NCI-H1436 treated with DMSO at 0.1 percent for 48 hours (cell line): ENCODE results near the gene ULK4.
"Not testable (repeated sequence)": the region's sequence is repeated elsewhere in the genome, so short reads cannot be mapped to it uniquely, and the experiment has no call there.

Experiments used
- DNase-seq: peaks from one replicate; lab custom pipeline; 2025; lab: John Stamatoyannopoulos, UW

The ULK4 gene

DNA sequence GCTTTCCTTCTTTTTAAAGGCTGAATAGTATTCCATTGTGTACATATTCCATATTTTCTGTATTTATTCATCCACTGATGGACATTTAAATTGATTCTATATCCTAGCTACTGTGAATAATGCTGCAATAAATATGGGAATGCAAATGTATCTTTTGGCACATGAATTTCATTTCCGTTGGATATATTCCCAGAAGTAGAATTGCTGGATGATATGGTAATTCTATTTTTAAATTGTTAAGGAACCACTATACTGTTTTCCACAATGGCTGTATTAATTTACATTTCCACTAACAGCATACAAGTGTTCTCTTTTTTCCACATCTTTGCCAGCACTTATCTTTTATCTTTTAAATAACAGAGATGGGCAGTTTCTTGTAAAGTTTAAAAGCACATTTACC is 459.9 kb downstream of the ULK4 start:
- DNase-seq = no peak

DNA sequence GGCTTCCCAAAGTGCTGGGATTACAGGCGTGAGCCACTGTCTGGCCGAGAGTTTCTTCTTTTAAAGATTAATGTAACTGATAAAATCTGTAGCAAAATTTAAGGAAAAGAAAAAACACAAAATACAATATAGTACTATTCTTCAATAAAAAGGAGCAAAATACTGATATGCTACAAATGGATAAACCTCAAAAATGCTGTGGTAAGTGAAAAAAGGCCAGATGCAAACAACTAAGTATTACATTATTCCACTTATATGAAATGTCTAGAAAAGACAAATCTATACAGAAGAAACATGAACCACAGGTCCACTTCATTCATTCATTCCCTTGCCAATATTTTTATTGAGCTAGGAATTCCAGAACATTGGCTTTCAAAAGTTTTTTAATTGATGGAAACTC is 463.1 kb downstream of the ULK4 start:
- DNase-seq = no peak

DNA sequence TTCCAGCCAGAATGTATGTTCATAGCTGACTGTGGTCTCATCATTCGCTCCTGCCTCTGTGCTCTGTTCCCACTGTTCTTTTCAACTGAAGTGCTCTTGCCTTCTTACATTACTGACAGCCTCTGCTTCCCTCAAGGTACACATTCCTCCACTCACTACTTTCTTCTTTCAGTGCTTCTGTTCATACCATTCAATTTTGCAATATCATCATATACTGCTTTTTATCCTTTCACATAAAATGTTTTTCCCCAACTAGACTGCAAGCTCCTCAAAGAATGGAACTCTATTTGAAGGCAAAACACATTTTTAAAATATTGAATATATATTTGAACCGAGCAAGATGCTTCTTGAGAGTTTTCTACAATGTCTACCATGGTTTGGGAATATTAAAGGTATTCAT is 471.5 kb downstream of the ULK4 start:
- DNase-seq = no peak

DNA sequence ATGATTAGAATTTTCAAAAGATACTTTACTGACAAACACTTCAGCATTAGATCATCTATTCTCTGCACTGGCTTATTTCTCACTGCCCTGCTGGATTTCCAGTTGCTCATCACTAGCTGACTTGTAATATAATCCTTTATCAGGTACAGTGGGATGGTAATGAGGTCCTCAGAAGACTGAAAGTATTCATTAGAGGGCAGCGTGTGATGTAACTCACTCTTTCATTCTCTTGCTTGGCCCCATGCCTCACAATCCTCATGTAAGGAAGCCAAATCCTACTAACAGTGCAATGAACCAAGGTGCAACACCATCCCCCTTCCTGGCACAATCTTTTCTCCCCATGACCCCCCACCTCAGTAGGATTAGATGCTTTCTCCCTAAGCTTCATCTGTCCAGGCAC is 472.7 kb downstream of the ULK4 start:
- no peak for DNase-seq

DNA sequence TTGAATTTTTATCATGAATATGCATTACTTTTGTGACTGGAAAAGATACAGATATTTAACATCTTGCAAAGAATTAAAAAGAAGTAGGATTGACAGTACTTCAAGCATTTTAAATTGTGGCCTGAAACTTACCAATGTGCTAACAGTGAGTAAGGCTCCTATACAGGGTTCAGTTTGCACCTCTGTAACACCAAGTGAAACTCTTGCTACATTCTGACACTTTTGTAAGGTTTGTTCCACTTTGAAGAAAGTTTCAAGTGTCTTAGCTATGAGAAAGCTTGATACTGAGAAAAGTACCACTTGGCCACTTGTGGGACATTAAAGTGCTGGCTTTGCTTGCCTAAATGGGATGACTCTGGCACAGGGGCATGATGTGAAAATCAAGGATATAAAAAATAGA is 473.4 kb downstream of the ULK4 start:
- DNase-seq = no peak

DNA sequence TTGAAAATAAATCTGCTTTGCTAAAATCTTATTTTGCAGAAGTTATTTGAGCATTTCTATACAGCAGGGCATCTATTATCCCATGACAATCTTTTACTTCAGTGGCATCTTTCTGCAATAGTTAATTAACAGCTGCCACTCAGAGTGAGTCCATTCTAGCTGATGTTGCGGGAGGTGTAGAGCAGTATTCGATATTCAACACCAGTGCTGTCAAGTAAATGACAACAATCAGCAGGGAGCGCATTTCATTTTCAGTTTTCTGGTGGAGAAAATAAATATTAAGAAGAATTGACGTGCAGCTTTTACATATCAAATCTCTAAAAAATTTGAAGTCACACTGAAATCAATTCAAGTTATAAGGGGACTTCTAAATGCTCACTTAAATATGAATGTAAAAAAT is 476.4 kb downstream of the ULK4 start:
- no peak for DNase-seq

DNA sequence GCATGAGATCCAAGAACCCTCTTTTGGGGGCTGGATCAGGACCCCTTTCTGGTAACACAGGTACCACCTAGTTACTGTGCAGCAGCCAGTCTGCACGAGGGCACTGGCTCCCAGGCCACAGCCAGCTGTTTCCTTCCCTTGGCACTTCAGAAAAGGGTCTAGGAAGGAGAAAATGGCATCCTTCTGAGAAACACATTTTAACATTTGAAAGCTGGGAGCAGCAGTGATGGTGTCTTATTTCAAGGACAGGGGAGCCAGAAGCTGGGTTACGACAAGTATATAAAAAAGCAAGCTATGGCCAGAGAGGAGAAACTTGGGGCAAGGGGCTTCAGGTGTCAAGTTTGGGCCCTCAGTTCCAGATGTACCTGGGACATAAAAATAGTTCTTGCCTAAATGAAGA is 479.8 kb downstream of the ULK4 start:
- no peak for DNase-seq

DNA sequence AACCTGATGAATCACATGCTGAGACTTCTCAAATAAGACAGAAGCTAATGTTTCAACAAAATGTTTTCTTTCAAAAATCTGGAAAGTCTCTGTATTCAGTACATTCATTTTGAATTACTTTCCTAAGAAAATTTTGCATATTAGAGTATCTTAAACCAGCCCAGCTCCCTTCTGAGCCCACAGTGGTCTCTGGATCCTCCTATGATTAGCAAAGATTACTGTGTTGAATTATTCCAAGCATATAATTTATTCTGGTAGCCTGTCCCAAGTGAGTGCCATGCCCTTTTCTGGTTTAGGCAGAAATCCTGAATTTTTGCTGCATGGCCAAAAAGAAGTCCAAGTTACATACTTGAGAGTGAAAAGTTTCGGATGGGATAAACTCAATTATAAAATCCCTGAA is 483.6 kb downstream of the ULK4 start:
- no peak for DNase-seq

DNA sequence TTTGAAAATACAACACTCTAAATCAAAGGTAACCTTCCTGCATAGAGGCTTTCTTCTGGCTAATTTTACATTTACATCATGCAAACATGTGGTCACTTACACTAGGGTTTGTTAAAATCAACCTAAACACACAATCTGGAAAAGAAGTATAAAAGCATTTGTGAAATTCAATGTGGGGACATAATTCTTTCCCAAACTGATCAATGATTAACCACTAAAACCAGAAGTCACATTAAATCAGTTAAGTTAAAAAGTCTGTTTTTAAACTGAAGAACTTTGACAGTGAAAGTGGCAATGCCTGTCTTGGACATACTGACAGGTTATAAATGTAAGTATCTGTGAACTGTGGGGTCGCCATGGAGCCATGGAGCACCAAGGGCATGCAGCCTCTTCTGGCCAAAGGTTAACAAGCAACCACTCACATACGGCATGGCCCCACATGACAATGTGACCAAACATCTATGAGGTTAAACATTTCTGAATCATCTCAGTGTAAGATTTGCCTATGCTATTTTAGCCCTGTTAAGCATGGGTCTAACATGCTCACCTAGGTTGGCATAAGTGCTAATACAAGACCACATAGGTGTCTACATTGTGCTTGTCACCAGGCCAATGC is 484.4 kb downstream of the ULK4 start:
- no peak for DNase-seq

DNA sequence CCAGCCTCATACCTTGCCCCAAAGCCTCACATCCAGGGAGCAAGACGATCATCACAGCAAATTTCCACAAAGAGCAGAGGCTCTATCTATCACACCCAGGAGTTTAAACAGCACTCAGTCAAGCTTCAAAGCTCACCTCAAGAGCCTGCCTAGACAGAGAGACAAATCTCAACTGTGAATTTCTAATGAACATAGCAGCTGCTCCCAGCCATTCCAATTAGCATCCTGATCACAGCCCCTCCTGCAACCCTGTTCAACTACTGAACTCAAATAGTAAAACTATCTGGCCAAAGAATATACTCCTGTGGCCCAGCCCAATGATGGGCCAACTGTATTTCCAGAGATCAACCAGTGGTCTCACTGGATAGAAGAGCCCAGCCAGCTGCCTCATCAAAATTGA is 492.8 kb downstream of the ULK4 start:
- DNase-seq = no peak

DNA sequence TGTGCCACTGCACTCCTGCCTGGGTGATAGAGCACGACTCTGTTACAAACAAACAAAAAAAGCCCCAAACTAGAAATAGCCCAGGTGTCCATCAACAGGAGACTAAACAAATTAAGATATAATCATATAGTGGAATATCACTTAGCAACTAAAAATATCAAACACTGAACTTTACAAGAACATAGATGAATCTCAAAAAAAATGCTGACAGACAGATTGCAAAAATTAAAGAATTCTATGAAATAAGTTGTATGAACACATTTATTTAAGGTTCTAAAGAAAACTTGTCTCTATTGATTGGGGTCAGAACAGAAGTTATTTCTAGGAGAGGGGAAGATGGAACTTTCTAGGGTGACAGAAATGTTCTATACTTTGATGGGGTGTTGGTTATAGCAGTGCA is 494.4 kb downstream of the ULK4 start:
- no peak for DNase-seq

DNA sequence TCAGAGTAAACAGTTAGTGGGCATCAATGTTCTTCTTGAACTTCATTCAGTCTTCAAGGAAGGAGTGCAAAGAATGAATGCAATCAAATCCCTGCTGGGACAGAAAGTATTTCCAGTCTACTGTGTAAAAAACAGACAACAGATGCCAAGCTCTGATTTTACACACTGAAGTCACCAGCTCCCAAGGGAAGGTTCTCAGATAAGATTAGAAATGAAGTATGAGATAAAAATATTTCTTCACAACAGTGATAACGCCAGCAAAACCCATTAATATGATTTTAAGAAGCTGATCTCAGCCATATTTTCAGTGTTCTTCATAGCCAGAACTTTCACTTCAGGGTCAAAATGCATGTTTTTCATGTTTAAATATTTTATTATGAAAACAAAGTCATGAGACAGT is 497.0 kb downstream of the ULK4 start:
- no peak for DNase-seq

DNA sequence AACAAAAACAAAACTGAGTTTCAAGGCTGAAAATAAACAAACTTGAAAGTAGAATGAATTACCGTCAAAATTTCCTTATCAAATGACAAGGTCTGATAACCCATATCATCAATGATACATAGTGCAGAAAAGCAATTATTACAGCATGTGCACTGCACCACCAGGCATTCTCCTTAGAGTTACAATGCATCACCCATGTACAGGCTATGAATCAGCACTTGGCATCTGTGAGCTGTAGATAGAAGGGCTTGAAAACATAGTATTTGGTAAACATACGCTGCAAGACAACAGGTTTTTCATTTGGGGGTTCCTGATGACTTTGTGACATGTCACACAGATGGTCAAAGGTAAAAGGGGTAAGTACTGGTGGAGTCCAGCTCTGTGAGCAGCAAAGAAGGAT is 497.5 kb downstream of the ULK4 start:
- DNase-seq = no peak

DNA sequence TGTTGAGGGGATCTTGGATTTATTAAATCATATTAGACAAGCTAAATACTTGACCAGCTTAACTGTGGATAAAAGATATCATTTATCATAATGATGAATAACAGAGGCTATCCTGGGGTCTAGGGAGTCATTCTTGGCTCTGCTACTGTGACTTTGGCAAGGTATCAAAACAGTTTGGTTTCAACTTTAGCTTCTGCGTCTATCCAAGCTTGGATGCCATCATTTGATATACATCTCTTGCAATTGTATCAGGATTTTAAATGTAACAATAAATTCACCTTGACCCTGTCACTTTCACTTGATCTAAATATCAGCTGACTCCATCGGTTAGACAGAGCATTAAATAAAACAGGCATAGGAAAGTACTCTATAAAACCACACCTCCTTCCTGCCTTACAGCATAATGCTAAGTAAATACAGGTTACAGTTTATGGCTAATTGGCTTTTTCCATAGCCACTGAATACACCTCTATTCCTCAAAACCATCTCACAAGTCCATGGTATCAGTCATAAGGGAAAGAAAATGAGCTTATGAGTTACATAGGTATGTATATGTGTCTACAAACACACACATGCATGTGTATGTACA is 499.7 kb downstream of the ULK4 start:
- DNase-seq = no peak

DNA sequence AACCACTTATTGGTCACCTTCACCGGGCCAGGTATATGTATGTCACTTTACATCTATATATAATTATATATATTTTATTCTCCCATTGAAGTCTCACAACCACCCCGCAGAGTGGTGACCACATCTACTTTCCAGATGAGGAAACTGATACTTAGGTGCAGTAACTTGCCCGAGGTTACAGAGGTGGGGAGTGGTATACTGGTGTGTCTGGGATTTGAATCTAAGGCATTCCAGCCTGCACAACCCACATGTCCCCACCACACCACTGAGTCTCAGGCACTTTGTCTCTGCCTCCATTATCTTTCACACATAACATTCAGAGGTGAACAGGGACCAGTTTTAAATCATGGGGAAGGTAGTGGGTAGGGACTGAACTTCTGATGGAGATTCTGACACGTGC is 501.2 kb downstream of the ULK4 start:
- no peak for DNase-seq

DNA sequence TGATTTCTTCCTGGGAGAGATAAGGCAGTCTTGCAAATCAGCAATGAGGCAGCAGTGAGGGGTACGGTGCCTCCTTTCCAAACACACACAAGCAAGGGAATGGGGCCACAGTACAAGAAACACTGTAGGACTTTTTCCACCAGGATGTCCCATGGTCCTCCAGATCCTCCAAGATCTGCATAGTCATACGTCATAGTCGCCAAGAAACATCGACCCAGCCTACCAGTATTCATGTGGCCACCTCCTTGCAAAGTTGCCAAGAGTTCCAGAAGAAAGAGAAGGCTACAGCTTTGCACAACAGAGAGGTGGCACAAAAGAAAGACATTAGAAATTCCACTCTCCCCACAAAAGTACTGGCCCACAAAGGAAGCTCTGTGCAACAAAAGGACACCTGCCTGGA is 504.7 kb downstream of the ULK4 start:
- DNase-seq = no peak

DNA sequence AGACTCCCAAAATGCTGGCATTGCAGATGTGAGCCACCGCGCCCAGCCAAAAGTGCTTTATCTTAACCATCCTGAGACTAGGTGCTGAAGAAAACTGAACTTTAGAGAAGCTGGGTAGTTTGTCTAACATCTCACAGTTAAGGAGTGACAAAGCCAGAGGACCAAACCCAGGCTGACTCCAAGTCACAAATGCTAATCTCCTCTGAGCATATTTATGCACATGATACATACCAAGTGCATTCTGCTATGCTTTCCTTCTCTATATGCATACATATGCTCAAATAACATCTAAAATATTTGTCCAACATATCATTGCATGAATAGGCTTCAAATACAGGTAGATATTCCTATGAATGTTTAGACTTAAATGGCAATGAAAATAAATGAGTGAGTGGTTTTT is 505.7 kb downstream of the ULK4 start:
- no peak for DNase-seq

DNA sequence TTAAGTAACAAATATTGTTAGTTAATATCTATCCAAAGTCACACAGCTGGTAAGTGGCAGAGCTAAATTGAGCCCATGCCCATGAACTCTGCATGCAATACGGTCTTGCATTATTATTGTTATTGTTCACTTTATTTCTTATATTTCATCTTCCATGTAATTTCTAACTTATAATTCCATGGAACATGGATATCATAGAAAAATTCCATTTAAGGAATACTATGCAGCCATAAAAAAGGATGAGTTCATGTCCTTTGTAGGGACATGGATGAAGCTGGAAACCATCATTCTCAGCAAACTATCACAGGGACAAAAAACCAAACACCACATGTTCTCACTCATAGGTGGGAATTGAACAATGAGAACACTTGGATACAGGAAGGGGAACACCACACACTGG is 508.3 kb downstream of the ULK4 start:
- not testable (repeated sequence) for DNase-seq

DNA sequence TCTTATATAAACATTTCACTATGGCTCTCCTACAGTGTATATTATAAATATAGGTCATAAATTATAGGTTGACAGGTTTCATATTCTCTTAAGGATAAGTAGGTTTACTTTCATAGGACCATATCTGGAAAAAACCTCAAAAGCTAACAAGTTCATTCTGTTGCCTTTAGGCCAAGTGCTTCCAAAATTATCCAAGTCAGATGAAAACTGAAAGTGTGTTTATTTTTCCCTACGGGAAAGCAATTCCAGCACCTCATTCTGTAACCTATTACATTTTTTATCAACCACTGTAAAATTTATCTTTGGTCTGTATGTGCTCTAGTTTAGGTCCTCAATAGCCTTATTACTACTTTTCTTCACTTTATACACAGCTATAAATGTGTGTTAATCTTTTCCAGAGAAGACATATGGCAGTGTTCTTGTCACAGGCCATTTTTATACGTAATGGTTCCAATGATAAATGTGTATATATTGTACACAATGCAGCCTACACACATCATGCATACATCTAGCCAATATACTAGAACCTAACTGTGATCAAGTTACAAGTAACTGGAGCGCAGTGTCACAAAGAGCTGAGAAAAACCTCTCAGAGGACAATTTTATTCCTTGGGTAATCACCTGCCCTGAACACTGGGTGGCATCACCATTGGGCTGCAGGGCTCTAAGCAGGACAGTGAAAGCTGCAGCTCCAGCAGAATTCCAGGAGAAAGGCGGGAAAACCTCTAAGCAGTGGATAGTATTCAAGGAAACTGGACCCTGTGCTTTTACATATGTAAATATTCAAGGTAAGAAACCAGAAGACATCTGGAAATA is 511.3 kb downstream of the ULK4 start:
- no peak for DNase-seq

DNA sequence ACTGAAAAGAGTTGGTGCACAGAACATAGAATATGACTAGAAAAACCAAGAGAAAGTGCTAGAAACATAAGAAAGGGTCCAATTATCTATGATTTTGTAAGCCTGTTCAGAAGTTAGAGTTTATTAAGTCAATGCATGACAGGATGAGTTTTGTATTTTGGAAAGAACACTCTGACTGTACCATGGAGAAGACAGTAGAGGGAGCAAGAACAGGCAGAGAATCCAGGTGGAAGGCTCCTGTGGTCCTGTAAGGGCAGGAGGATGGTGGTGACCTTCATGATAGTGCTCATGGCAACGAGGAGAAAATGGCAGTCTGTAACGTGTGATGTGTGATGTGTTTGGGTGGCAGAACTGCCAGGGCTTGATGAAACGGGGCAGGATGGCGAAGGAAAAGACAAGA is 513.5 kb downstream of the ULK4 start:
- DNase-seq = no peak

DNA sequence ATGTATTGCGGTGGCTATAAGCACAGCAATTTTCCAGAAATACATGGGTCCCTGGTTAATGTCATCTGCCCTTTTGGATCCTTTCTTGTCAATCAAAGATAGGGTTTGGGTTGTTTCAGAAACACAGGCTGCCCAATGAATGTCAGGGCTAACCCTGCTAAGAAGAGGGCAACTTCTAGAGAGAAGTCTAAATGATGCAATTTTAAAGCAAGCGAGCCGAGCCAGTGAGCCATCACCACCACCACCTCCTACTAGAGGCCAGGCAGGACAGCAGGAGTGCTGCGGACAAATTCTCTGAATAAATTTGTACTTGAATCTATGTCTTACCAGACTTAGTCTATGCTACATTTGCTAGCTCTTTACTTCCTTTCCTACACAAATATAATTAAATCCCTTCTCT is 514.2 kb downstream of the ULK4 start:
- DNase-seq = no peak

DNA sequence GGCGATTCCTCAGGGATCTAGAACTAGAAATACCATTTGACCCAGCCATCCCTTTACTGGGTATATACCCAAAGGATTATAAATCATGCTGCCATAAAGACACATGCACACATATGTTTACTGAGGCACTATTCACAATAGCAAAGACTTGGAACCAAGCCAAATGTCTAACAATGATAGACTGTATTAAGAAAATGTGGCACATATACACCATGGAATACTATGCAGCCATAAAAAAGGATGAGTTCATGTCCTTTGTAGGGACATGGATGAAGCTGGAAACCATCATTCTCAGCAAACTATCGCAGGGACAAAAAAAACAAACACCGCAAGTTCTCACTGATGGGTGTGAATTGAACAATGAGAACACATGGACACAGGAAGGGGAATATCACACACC is 515.6 kb downstream of the ULK4 start:
- DNase-seq = not testable (repeated sequence)

DNA sequence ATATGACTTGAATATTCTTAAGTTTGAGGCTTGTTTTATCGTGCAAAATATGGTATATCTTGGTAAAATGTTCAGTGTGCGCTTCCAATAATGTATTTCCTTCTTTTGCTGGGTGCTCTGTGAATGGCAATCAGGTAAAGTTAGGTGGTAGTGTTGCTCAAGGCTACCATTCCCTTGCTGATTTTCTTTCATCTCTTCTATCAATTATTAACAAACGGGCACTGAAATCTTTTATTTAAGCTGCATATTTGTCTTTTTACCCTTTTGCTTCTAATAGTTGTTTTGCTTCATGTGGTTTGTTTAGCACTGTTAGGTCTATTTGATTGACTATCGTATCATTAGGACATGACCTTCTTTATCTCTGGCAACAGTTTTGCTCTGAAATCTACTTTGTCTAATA is 520.3 kb downstream of the ULK4 start:
- no peak for DNase-seq

DNA sequence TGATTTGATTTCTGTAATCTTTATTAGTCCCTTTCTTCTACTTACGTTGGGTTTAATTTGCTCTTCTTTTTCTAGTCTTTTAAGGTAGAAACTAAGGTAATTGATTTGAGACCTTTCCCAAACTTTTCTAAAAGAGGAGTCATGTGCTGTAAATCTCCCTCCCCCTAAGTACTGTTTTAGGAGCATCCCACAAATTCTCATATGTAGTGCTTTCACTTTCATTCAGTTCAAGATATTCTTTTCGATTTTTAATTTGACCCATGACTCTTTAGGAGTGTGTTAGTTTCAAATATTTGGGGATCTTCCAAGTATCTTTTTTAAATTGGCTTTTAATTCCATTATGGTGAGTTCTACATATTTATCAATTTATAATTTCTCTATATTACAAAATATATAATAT is 520.8 kb downstream of the ULK4 start:
- no peak for DNase-seq
